C4-2B (cell line): ENCODE measurements around the gene HTR5A.

Experiments
- H3K27ac ChIP-seq: fragments of 450-650 bp; 2 replicates; pipeline ENCODE4 v1.5.1; 2017
- CTCF ChIP-seq: fragments of 450-650 bp; conservative IDR thresholded peaks from 2 replicates; pipeline ENCODE4 v1.5.1; 2017; ENCODE audit warnings: mild to moderate bottlenecking
- ZFX ChIP-seq: fragments of 450-650 bp; IDR thresholded peaks from 2 replicates; pipeline ENCODE4 v1.6.1; 2017

Gene HTR5A

GRCh38 chr7:155064186-155064585 is 5.9 kb upstream of the HTR5A start:
- TF ChIP-seq CTCF (no peak), ZFX (no peak)
- no peak overlapping the region for H3K27ac ChIP-seq

- TF ChIP-seq ZFX = no peak
- TF ChIP-seq CTCF = no peak
- H3K27ac ChIP-seq = no peak overlapping the region
These were observed 3.6 kb upstream of the HTR5A start for GRCh38 chr7:155066417-155066950.

GRCh38 chr7:155071121-155071651 is 1.1 kb downstream of the HTR5A start:
- TF ChIP-seq CTCF (no peak), ZFX (no peak)
- no peak overlapping the region for H3K27ac ChIP-seq

GRCh38 chr7:155071916-155072571 is 1.9 kb downstream of the HTR5A start:
- TF ChIP-seq CTCF = no peak
- TF ChIP-seq ZFX = no peak
- H3K27ac ChIP-seq = no peak overlapping the region

- no peak overlapping the region for H3K27ac ChIP-seq
- TF ChIP-seq ZFX = no peak
- no peak for TF ChIP-seq CTCF
These were observed 3.8 kb downstream of the HTR5A start for GRCh38 chr7:155073922-155074321.

- TF ChIP-seq ZFX (no peak), CTCF (no peak)
- no peak overlapping the region for H3K27ac ChIP-seq
These were observed 13.9 kb downstream of the HTR5A start for GRCh38 chr7:155084021-155084420.

- TF ChIP-seq CTCF (no peak), ZFX (no peak)
- no peak overlapping the region for H3K27ac ChIP-seq
These were observed 14.8 kb downstream of the HTR5A start for GRCh38 chr7:155084969-155085368.
